Activated T-helper 9 cell treated with anti-CD3 and anti-CD28 coated beads, Interleukin-2, amount 50 U/mL, for 16 hours (primary cell): ENCODE data around the gene STK31.
"Not testable (repeated sequence)": the region's sequence is repeated elsewhere in the genome, so short reads cannot be mapped to it uniquely, and the experiment has no call there.

Experiments
- DNase-seq: peaks from one replicate; pipeline ENCODE4 v3.0.0-alpha.2; 2020; ENCODE audit warnings: low read depth

Gene STK31

DNA sequence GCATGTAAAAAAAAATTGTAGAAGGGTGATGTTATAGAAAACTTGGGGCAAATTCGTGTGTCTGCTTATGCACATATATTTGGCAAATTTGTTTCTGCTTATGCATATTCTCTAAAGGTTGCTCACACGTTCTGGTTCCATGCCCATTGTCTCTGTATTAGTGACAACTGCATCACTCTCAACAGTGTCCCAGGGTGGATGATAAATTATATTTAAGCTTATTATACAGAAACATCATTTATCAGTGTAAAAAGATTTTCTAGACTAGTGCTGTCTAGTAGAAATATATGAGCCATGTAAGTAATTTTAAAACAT, 4.1 kb downstream of the STK31 start:
- DNase-seq = no peak

- DNase-seq = no peak
Observed at GRCh38 chr7:23714579-23714978, 4.6 kb downstream of the STK31 start.

- no peak for DNase-seq
Observed at GRCh38 chr7:23715099-23715498, 5.1 kb downstream of the STK31 start.

- no peak for DNase-seq
Observed at GRCh38 chr7:23717788-23718187, 7.8 kb downstream of the STK31 start.

GRCh38 chr7:23721456-23721855, 11.4 kb downstream of the STK31 start:
- no peak for DNase-seq

DNA sequence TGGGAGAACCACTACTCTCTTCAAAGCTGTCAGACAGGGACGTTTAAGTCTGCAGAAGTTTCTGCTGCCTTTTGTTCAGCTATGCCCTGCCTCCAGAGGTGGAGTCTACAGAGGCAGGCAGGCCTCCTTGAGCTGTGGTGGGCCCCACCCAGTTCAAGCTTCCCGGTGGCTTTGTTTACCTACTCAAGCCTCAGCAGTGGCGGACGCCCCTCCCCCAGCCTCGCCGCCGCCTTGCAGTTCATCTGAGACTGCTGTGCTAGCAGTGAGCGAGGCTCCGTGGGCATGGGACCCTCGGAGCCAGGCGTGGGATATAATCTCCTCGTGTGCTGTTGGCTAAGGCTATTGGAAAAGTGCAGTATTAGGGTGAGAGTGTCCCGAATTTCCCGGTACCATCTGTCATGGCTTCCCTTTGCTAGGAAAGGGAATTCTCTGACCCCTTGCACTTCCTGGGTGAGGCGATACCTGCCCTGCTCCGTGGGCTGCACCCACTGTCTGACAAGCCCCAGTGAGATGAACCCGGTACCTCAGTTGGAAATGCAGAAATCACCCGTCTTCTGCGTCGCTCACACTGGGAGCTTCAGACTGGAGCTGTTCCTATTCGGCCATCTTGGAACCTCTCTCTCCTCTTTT, 12.7 kb downstream of the STK31 start:
- not testable (repeated sequence) for DNase-seq

- DNase-seq = not testable (repeated sequence)
Observed at GRCh38 chr7:23724113-23724512, 14.1 kb downstream of the STK31 start.

GRCh38 chr7:23742051-23742450, 32.0 kb downstream of the STK31 start:
- no peak for DNase-seq

GRCh38 chr7:23743226-23743625, 33.2 kb downstream of the STK31 start:
- no peak for DNase-seq

DNA sequence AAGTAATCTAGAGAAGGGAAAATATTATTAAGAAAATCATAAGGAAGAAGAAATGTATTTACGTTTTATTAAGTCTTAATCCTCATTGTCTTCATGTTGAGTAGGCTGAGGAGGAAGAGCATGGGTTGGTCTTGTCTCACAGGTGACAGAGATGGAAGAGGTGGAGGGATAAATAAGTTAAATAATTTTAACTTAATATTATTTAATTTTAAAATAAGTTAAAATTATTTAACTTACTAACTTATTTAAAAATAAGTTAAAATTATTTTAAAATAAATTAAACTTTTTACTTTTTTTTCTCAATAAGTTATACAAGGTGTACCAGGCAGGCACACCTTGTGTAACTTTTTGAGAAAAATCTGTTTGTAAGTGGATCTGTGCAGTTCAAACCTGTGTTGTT, 36.6 kb downstream of the STK31 start:
- DNase-seq = no peak

- no peak for DNase-seq
Observed at GRCh38 chr7:23751852-23752251, 41.8 kb downstream of the STK31 start.

DNA sequence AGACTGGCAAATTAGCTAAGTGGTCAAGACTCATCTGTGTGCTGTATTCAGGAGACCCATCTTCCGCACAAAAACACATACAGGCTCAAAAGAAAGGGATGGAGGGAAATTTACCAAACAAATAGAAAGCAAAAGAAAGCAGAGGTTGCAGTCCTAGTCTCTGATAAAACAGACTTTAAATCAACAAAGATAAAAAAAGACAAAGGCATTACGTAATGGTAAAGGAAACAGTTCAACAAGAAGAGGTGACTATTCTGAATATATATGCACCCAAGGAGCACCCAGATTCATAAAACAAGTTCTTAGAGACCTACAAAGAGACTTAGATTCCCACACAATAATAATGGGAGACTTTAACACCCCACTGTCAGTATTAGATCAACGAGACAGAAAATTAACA, 48.8 kb downstream of the STK31 start:
- DNase-seq = not testable (repeated sequence)

GRCh38 chr7:23759671-23760391, 49.8 kb downstream of the STK31 start:
- DNase-seq = no peak

DNA sequence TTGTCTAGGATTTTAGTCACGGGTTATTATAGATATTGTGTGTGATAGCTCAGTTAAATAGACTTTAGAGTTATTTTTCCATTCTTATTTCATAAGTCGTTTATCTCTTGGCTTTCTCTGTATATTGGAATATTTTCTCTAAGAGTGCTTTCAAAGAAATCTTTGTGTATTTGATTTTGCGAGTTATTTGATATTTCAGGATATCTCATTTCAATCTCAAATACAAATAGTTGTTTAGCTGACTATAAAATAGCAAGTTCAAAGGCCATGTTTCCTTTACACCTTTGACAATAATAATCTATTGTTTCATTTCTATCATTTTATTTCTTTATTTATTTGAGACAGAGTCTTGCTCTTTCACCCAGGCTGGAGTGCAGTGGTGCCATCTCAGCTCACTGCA, 55.9 kb downstream of the STK31 start:
- no peak for DNase-seq

DNA sequence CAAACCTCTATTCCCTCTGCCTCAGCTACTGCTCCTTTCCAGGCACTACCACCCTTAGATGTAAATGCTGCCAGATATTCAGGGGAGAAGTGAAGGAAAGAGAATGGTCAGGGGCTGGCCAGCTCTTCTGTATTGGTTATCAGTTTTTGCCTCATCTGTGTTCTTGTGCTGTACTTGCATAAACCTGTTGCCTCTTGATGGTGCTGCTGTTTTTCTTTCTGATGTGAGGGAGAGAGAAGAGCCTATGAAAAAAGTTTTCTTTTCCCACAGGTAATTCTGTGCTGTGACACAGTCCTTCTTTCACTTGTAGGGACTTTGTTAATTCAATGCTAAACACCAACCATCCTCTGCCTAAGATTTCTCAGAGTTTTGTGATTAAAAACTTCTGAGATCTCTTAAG, 57.5 kb downstream of the STK31 start:
- no peak for DNase-seq

GRCh38 chr7:23768022-23768421, 58.0 kb downstream of the STK31 start:
- DNase-seq = no peak

GRCh38 chr7:23779185-23779800, 69.3 kb downstream of the STK31 start:
- not testable (repeated sequence) for DNase-seq

DNA sequence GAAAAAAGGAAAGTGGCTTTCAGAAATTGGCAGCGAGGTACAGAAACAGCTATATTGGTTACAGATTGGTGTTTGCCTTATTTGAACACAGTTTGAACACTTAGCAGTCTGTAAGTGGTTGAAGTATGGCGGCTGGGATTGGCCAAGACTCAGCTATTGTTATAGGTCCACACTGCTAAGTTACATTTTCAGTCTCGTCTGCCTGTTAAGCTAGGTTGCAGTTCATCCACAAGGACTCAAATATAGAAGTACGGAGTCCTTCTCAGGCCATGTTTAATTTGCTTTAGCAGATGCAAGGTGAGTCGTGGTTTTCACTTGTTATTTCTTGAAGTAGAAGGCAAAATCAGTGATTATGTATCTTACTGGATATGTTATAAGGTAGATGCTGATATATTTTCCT, 73.1 kb downstream of the STK31 start:
- no peak for DNase-seq

- DNase-seq = no peak
Observed at GRCh38 chr7:23787272-23787671, 77.3 kb downstream of the STK31 start.

DNA sequence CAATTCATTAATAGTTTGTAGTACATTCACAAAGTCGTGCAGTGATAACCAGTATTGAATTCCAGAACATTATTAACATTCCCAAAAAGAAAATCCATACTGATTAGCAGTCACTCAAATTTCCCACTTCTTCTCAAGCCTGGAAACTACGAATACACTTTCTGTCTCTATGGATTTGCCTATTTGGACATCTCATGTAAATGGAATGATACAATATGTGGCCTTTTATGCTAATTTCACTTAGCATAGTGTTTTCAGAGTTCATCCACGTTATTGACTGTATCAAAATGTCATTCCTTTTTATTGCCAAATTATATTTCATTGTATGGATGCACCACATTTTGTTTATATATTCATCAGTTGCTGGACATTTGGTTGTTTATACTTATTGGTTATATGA, 78.8 kb downstream of the STK31 start:
- DNase-seq = no peak

DNA sequence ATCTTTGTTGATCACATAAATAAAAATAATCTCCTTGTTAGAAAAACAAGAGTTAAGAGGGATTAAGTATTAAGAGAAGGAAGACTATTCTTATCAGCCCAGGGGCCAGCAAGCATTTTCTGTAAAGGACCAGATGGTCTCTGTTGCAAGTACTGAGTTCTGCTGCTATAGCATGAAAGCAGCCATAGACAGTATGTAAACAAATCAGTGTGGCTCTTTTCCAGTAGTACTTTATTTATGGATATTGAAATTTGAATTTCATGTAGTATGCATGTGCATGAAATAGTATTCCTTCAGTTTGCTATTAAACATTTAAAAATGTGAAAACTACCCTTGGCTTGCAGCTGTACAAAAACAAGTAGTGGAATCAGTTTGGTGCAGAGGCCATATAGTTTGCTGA, 81.7 kb downstream of the STK31 start:
- DNase-seq = no peak

DNA sequence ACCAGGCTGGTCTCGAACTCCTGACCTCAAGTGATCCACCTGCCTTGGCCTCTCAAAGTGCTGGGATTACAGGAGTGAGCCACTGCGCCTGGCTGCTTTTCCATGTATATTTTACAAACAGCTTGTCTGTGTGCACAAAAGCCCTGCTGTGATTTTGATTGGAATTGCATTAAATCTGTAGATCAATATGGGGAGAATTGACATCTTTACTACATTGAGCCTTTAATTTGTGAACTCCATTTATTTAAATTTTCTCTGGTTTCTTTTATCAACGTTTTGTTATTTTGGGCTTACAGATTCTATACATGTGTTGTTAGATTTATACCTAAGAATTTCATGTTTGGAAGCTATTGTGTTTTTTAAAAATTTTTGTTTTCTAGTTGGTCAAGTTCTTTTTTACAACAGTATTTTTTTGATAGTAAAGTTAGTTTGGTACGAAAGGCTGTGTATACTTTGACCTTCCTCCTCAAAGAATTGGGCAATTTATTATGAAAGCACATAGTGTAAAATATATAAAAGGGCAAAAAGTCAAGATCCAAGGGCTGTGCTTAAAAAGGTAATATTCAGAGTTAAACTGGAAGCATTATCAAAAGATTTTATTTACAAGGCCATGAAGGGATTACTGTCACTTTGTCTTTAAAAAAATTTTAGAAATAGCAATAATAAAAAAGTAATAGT, 92.8 kb downstream of the STK31 start:
- DNase-seq = no peak

GRCh38 chr7:23804707-23805106, 94.7 kb downstream of the STK31 start:
- no peak for DNase-seq
